ENCODE measurements around the gene GTF2H4.
"Not testable (repeated sequence)": the region's sequence is repeated elsewhere in the genome, so short reads cannot be mapped to it uniquely, and the experiment has no call there.

Gene GTF2H4

DNA sequence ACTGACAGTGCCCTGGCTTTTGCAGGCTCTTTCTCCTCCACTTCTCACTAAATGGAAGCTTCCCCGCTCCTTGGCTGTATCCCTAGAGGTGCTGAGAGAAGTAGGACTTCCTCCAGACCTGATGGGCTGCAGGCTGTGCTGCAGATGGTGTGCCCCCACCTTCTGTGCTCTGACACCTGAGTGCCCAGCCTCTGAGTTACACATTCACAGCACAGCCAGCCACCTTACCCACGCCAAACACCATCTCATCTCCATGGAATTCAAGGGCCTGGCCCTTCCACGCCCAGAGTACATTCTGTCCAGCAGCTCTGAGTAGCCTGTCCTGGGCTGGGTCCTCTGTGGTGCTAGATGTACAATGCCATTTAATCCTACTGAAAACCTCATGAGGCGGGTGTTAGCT is 18.6 kb downstream of the GTF2H4 start:
- DNase-seq (ENCODE audit: low read depth in 2 of 2), result peak; percentile 13 to 61
- TF ChIP-seq, protein P1, sequence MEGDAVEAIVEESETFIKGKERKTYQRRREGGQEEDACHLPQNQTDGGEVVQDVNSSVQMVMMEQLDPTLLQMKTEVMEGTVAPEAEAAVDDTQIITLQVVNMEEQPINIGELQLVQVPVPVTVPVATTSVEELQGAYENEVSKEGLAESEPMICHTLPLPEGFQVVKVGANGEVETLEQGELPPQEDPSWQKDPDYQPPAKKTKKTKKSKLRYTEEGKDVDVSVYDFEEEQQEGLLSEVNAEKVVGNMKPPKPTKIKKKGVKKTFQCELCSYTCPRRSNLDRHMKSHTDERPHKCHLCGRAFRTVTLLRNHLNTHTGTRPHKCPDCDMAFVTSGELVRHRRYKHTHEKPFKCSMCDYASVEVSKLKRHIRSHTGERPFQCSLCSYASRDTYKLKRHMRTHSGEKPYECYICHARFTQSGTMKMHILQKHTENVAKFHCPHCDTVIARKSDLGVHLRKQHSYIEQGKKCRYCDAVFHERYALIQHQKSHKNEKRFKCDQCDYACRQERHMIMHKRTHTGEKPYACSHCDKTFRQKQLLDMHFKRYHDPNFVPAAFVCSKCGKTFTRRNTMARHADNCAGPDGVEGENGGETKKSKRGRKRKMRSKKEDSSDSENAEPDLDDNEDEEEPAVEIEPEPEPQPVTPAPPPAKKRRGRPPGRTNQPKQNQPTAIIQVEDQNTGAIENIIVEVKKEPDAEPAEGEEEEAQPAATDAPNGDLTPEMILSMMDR (IDR thresholded peaks at IDR 0.05; ENCODE audit: low read depth, low read length), result no peak
- H3K4me3 ChIP-seq (replicated peaks in 1 of 2; ENCODE audit: low read depth in 2 of 2, low read length in 2 of 2), result no peak overlapping the region

DNA sequence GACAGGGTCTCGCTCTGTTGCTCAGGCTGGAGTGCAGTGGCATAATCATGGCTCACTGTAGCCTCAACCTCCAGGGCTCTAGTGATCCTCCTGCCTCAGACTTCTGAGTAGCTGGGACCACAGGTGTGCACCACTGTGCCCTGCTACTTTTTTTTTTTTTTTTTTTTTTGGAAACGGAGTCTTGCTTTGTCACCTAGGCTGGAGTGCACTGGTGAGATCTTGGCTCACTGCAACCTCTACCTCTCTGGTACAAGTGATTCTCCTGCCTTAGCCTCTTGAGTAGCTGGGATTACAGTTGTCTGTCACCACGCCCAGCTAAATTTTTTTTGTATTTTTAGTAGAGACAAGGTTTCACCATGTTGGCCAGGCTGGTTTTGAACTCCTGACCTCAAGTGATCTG is 19.1 kb downstream of the GTF2H4 start:
- not testable (repeated sequence) for DNase-seq (ENCODE audit: low read depth in 2 of 2); H3K4me3 ChIP-seq (replicated peaks in 1 of 2; ENCODE audit: low read depth in 2 of 2, low read length in 2 of 2)

DNA sequence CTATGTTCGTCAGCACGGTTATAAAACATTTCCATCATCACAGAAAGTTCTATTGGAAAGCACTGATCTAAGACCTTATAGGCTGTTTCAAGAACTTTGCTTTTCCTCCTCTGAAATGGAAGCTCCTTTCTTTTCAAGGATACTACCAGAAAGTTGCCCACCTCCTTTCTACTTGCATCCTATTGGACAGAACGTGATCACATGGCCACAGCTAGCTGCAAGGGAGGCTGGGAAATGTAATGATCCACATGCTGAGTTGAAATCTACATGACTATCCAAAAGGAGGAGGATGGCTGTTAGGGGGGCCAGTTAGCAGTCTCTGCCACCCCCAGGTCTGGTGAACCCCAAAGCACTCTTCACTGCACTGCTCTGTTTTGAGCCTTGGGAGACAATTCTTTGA is 20.7 kb downstream of the GTF2H4 start:
- no peak overlapping the region for H3K4me3 ChIP-seq (replicated peaks in 1 of 2; ENCODE audit: low read depth in 2 of 2, low read length in 2 of 2)
- TF ChIP-seq, protein P1 (IDR thresholded peaks at IDR 0.05; ENCODE audit: low read depth, low read length), result no peak
- no peak for DNase-seq (ENCODE audit: low read depth in 2 of 2)

DNA sequence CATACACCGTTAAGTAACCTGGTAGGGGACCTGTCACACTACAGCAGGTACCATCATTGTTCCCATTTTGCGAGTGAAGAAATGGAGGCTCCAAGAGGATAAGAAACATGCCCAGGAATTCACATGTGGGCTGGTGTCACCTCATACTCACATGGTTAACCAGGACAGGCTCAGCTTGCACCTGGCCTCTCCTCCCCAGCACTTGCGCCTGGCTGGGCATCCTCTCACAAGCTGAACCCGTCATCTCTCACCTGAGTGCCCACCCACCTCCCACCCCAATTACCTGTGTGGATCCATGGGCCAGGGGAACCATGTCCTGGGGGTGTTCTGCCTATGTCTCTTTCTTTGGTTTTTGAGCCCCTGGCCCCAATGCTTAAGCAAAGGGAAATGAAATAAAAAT is 22.5 kb downstream of the GTF2H4 start:
- no peak for DNase-seq (ENCODE audit: low read depth in 2 of 2)
- TF ChIP-seq, protein P1 (IDR thresholded peaks at IDR 0.05; ENCODE audit: low read depth, low read length), result no peak
- no peak overlapping the region for H3K4me3 ChIP-seq (replicated peaks in 1 of 2; ENCODE audit: low read depth in 2 of 2, low read length in 2 of 2)

DNA sequence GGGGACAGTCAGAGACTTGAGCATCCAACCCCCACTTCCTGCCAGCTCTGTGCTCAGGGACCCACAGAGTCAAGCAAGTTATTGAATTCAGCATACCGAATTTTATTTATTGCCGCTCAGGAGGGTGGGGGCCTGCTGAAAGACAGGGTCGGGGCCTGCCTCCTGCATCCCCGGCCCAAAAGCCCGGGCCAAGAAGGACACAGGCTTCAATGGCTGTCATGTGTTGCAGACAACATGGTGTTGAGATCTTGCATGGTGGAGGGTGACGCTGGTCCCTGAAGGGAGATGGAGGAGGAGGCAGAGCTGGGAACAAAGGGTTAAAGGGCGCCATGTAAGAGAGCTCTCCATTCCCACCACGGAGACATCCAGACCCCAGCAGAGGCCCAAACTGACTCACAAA is 23.3 kb downstream of the GTF2H4 start:
- no peak overlapping the region for H3K4me3 ChIP-seq (replicated peaks in 1 of 2; ENCODE audit: low read depth in 2 of 2, low read length in 2 of 2)
- no peak for DNase-seq (ENCODE audit: low read depth in 2 of 2)
- TF ChIP-seq, protein P1 (IDR thresholded peaks at IDR 0.05; ENCODE audit: low read depth, low read length), result no peak

DNA sequence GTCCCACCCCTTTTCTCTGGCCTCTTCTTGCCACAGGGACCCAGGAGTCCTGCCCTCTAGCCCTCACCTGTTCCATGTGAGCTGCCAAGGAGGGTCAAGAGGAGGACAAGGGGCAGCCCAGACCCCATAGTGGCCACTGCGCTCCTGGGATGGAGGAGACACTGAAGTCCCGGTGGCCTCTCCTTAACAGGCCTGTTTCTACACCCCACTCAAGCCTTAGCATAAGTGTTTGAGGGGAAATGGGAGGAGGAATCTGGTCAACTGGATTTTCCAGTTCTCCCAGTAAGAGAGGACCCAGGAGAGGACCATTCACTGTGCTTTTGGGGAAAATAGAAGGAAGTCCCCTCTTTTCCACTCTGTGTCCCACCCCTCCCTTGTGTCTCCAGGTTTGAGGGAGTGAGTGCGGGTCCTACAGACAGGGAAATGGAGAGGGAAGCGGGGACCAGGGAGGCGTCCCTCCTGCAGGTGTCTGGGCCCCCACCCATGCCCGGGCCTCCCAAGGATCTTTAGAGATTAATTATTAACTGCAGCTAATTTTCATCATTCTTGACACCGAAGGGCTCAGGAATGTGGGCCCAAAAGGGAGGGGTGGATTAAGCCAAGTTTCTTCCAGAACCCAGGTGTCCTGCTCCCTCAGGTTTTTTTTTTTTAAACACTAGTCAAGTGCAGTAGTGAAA is 24.1 kb downstream of the GTF2H4 start, which contains the start of gene SFTA2:
Gene SFTA2 (minus strand): TSS at position 202 of the 677 bp plus-strand sequence. CDS start 74 bp downstream, at position 128.
- no peak within 1 kb of the TSS for H3K4me3 ChIP-seq (replicated peaks in 1 of 2; ENCODE audit: low read depth in 2 of 2, low read length in 2 of 2)
- DNase-seq (ENCODE audit: low read depth in 2 of 2), result no peak
- TF ChIP-seq, protein P1 (IDR thresholded peaks at IDR 0.05; ENCODE audit: low read depth, low read length), result no peak

DNA sequence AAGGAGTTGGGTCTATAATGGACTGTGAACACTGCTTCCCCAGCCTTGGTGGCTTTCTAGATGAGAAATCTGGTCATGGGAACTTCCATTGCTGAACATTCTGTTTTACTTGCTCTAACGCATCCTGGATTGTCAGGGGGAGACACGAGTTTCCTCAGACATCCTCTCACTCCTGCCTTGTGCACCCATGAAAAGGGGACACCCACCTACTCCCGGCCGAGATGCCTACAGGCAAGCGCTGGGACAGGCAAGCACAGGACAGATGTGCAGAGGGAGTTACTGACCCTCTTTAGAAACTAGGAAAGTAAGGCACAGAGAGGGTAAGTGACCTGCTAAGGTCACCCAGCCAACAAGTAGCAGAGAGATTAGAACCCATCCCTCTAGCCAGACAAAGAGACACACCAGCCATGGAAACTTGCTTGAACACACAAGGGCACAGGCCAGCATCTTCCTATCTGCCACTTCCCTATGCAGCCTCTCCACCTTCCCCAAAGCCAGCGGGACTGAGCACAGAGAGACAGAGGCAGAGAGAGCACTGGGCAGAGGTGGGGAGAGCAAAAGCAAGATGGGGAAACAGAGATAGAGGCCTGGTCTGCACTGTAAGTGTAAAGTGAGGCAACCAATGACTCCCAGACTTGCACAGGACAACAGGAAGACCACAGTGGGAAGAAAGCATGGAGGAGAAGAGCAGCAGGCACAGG is 24.8 kb downstream of the GTF2H4 start:
- TF ChIP-seq, protein P1 (IDR thresholded peaks at IDR 0.05; ENCODE audit: low read depth, low read length), result no peak
- H3K4me3 ChIP-seq (replicated peaks in 1 of 2; ENCODE audit: low read depth in 2 of 2, low read length in 2 of 2), result no peak overlapping the region
- no peak for DNase-seq (ENCODE audit: low read depth in 2 of 2)
